Right forelimb (tissue), 1 donor: ENCODE data around the gene FOXS1.
"Not testable (repeated sequence)": the region's sequence is repeated elsewhere in the genome, so short reads cannot be mapped to it uniquely, and the experiment has no call there.

Experiments
- DNase-seq: peaks from one replicate; pipeline ENCODE4 v3.0.0-alpha.2; 2018

Gene FOXS1

GRCh38 chr20:31820228-31820627, 25.2 kb downstream of the FOXS1 start:
- no peak for DNase-seq

DNA sequence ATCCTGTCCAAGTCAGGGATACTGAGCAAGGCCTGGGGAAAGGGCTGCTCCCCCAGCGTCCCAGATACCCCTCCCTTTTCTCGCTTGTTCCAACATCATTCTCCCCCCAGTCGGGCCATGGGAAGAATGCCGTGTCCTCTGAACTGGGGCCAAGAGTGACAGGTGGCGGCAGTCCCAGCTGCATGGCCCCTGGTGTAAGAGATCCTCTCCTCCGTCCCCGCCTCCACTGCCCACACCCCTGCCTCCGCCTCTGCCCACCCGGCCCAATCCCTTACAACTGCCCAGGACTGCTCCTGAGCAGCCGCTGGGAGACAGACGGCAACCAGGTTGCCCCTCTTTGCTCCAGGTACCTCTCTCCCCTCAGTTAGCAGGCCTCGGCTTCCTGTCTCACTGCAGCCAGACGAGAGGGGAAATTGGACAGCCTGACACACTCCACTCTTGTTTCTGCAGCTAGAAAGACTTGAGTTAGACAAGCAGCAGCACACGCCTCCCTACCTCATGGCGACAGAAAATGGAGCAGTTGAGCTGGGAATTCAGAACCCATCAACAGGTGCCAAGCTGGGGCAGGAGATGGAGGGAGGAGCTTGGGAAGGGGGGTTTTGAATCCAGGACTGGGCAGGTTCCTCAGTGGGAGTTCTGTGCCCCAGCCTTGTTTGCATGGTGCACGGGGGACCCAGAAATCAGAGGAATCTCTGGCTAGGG, 26.2 kb downstream of the FOXS1 start, which contains the start of gene MYLK2:
TSS of gene MYLK2 (plus strand) at position 274 of the 702 bp plus-strand sequence. CDS start at position 499, 225 bp downstream.
- DNase-seq = peak; percentile 82

DNA sequence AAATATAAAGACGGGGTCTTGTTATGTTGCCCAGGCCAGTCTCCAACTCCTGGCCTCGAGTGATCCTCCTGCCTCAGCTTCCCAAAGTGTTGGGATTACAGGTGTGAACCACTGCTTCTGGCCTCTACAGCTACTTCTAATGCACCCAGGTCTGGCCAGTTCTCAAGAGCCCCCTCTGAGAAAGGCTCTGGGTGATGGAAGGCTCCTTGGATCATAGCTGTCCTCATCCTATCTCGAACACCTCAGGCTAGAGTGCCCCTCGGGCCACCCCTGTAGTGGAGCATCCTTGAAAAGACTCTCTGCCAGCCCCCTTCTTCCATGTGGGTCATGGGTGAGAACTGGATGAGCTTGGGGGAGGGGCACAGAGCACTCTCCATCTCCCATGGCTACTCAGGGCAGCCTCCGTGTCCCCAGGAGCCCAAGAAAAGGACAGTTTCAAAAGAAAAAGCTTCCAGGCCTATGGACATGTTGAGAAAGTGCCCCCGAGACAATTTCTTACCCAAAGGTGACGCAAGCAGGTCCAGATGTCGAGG, 27.0 kb downstream of the FOXS1 start:
- no peak for DNase-seq

DNA sequence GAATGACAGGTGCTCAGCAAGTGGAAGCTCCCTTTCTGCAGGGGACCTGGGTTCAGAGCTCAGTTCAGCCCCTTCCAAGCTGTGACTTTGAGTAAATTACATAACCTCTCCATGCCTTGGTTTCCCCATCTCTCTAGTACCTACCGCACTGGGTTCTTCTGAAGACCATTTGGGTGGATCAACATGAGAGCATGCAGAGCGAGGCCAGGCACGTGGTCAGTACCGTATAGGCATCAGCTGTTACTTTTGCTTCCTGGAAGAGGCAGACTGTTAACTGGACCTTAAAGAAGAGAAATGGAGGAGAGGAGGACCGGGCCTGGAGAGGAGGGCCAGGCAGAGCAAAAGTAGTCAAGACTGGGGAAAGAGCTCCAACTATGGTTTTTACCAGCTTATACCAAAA, 27.9 kb downstream of the FOXS1 start:
- no peak for DNase-seq

GRCh38 chr20:31816221-31816620, 29.2 kb downstream of the FOXS1 start:
- DNase-seq = no peak

GRCh38 chr20:31815408-31816188, 29.8 kb downstream of the FOXS1 start:
- no peak for DNase-seq

GRCh38 chr20:31814142-31814541, 31.3 kb downstream of the FOXS1 start:
- DNase-seq = not testable (repeated sequence)

GRCh38 chr20:31813611-31814010, 31.8 kb downstream of the FOXS1 start:
- DNase-seq = no peak

DNA sequence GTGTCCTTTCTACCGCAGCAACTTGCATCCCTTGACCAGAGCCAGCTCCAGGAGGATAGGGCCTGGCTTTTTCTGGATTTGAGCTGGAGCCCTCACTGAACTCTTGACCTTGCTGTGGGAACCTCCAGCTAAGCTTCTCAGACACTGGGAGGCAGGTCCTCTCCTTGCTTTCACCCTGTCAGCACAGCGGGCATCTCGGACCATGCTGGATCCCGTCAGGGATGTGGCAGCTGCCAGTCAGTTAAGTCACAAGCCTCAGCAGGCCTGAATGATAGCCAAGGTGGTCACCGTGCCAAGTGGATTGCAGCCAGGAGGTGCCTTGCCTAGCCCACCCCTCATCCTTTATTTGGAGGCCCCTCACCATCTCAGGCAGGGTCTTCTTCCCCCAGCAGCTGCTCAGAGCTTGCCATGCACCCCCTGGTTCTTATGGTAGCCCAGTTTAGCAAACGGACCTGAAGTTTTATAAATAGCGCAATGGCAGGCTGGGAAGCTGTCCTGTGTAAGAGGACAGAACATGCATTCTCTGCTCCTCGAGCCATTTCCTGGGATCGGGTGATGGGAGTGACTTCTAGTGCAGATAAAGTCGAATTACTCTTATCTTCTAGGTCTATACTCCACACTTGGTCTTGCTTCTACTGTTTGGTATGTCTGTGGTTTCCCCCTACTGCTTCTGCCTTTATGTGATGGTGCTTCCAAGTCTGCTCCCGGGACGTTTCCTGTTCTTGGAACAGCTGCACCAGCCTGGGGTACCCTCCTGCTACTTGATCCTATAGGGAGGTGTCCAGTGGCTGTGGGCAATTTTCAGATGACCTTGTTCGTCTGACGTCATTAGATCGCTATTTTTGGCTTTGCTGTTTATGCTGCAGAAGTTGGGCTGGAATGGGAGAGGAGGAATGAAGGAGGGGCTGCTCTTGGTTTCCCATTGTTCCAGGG, 33.3 kb downstream of the FOXS1 start:
- no peak for DNase-seq

GRCh38 chr20:31811198-31811597, 34.2 kb downstream of the FOXS1 start:
- DNase-seq = no peak

GRCh38 chr20:31809661-31810060, 35.7 kb downstream of the FOXS1 start:
- no peak for DNase-seq

- no peak for DNase-seq
These were observed 36.9 kb downstream of the FOXS1 start for GRCh38 chr20:31808481-31808880.

- no peak for DNase-seq
These were observed 38.6 kb downstream of the FOXS1 start for GRCh38 chr20:31806564-31807355.

DNA sequence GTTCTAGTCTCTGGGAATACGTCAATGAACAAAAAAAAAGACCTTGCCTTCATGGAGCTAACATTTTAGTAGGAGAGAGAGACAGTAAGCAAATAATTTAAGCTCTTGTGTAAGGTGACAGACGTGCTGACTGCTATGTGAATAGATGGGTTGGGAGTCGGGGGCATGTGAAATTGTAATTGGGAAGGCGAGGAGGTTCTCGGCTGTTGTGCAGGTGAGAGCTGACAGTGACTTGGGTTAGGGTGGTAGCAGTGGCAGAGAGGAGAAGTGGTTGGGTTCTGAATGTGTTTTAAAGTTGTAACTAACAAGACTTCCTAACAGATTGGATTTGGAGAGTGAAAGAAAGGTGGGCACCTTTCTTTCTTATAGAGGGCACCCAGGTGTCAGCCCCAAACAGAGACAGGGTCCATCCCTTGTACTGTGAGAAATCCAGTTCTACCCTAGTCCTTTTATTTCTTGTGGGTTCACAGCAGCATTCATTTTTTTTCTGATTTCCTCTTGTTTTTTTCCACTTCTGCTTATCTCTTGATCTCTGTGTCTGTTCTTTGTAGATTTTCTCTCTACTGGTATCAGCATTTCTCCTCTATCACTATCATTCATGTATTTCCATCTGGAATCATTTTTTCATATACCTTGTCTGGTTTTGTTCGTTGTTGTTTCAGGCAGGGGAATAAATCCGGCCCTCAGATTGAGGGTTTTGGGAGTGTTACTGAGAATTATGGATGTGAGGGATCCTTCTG, 41.7 kb downstream of the FOXS1 start:
- DNase-seq = no peak

- no peak for DNase-seq
These were observed 43.9 kb downstream of the FOXS1 start for GRCh38 chr20:31801508-31801907.

GRCh38 chr20:31797364-31797763, 48.0 kb downstream of the FOXS1 start:
- no peak for DNase-seq
